GM21576 (cell line): Measurements from ENCODE around the gene TUBA8.
"Not testable (repeated sequence)": the region's sequence is repeated elsewhere in the genome, so short reads cannot be mapped to it uniquely, and the experiment has no call there.

Experiments used
- ATAC-seq: cut with Tn5 transposase; IDR thresholded peaks from one replicate; pipeline ENCODE4 v1.9.1; 2021; ENCODE audit warnings: mild to moderate bottlenecking, moderate library complexity; ENCODE audit not compliant: unreplicated experiment

TUBA8 gene

GRCh38 chr22:18110194-18110953, at the start of gene TUBA8:
Gene TUBA8 (plus strand): TSS chr22:18110809. CDS start chr22:18110866, 57 bp downstream.
- ATAC-seq = no peak

- no peak for ATAC-seq
Measured at GRCh38 chr22:18062421-18062820, 48.2 kb upstream of the TUBA8 start.

GRCh38 chr22:18063306-18063705, 47.3 kb upstream of the TUBA8 start:
- no peak for ATAC-seq

GRCh38 chr22:18063715-18064114, 46.9 kb upstream of the TUBA8 start:
- ATAC-seq = not testable (repeated sequence)

- ATAC-seq = no peak
Measured at GRCh38 chr22:18064636-18065035, 46.0 kb upstream of the TUBA8 start.

GRCh38 chr22:18065256-18065655, 45.4 kb upstream of the TUBA8 start:
- ATAC-seq = no peak

- no peak for ATAC-seq
Measured at GRCh38 chr22:18066181-18066859, 44.3 kb upstream of the TUBA8 start.

- no peak for ATAC-seq
Measured at GRCh38 chr22:18067121-18067520, 43.5 kb upstream of the TUBA8 start.

GRCh38 chr22:18067548-18068341, 42.9 kb upstream of the TUBA8 start:
- ATAC-seq = no peak

- ATAC-seq = no peak
Measured at GRCh38 chr22:18068381-18068988, 42.1 kb upstream of the TUBA8 start.

GRCh38 chr22:18069041-18069440, 41.6 kb upstream of the TUBA8 start:
- ATAC-seq = no peak

GRCh38 chr22:18070041-18070440, 40.6 kb upstream of the TUBA8 start:
- no peak for ATAC-seq

- no peak for ATAC-seq
Measured at GRCh38 chr22:18070556-18071306, 39.9 kb upstream of the TUBA8 start.

- not testable (repeated sequence) for ATAC-seq
Measured at GRCh38 chr22:18071307-18071967, 39.2 kb upstream of the TUBA8 start.

- no peak for ATAC-seq
Measured at GRCh38 chr22:18071968-18072310, 38.7 kb upstream of the TUBA8 start.

GRCh38 chr22:18073467-18073866, 37.1 kb upstream of the TUBA8 start:
- no peak for ATAC-seq

- not testable (repeated sequence) for ATAC-seq
Measured at GRCh38 chr22:18073927-18074326, 36.7 kb upstream of the TUBA8 start.

GRCh38 chr22:18075101-18075719, 35.4 kb upstream of the TUBA8 start:
- no peak for ATAC-seq

GRCh38 chr22:18075720-18076497, 34.7 kb upstream of the TUBA8 start:
- no peak for ATAC-seq
